GM12878 (cell line): ENCODE data around the gene XRCC2. TPM values are rescaled to one million over a fixed set of nuclear protein-coding genes. Genes with fewer than 3 reads are reported as not detected.
"Not testable (repeated sequence)": the region's sequence is repeated elsewhere in the genome, so short reads cannot be mapped to it uniquely, and the experiment has no call there.

Source experiments
- ATAC-seq: fragments of 200-7000 bp; cut with Tn5 transposase; 3 replicates; pipeline ENCODE4 v1.9.1; 2020; ENCODE audit warnings: mild to moderate bottlenecking, moderate library complexity
- BruUV-seq: library from RNA; stranded (reverse); fragments of 400-500 nt; replicated peaks from 2 replicates; lab custom pipeline; 2021; lab: Mats Ljungman, UMichigan
- CTCF ChIA-PET: fragments of 300-600 bp; sonication (Branson Sonifier 250); formaldehyde crosslinking; extraction: SDS; loops from one replicate; lab custom pipeline; 2021; ENCODE audit warnings: inconsistent platforms; lab: Yijun Ruan, JAX
- POLR2A ChIA-PET: fragments of 350-600 bp; formaldehyde crosslinking; extraction: SDS; loops from one replicate; lab custom pipeline; 2021; ENCODE audit warnings: inconsistent platforms; lab: Charles Lee
- RAD21 ChIA-PET: fragments of 300-600 bp; sonication (Branson Sonifier 250); formaldehyde crosslinking; loops from one replicate; lab custom pipeline; 2023; ENCODE audit warnings: antibody characterized with exemption; ENCODE audit not compliant: unreplicated experiment; lab: Charles Lee
- SMC1A ChIA-PET: fragments of 300-600 bp; sonication (Branson Sonifier 250); formaldehyde crosslinking; loops from one replicate; lab custom pipeline; 2023; ENCODE audit not compliant: unreplicated experiment, uncharacterized antibody; lab: Charles Lee
- DNase-seq: peaks from one replicate; pipeline ENCODE4 v3.0.0-alpha.2; 2011; ENCODE audit warnings: low read depth, low spot score
- FAIRE-seq: peaks from 3 replicates; lab custom pipeline; 2011; peaks lifted over from hg19 to GRCh38; lab: Jason Lieb, UNC
- H2AFZ ChIP-seq: 2 replicates; pipeline ENCODE4 v1.6.0; 2011; ENCODE audit warnings: low read depth, low read length, control low read depth; ENCODE audit not compliant: control insufficient read depth
- H3K27ac ChIP-seq: 2 replicates; pipeline ENCODE4 v1.5.1; 2011; ENCODE audit warnings: control low read depth; ENCODE audit not compliant: control insufficient read depth, insufficient read depth
- H3K27me3 ChIP-seq, 2 experiments: replicated peaks in 1 of 2; 2 replicates each; pipeline versions ENCODE4 v1.6.0 to v1.6.1; 2011; ENCODE audit warnings: low read length in 1 of 2; ENCODE audit not compliant: control insufficient read depth in 2 of 2, insufficient read depth in 2 of 2
- H3K36me3 ChIP-seq, 2 experiments: 2 replicates each; pipeline ENCODE4 v1.5.1; 2011; ENCODE audit warnings: low read length in 1 of 2; ENCODE audit not compliant: control insufficient read depth in 2 of 2, insufficient read depth in 2 of 2
- H3K4me1 ChIP-seq: 2 replicates; pipeline ENCODE4 v1.6.1; 2011; ENCODE audit warnings: mild to moderate bottlenecking, low read length, moderate library complexity, mixed read lengths; ENCODE audit not compliant: control insufficient read depth, insufficient read depth
- H3K4me2 ChIP-seq: 2 replicates; pipeline ENCODE4 v1.6.0; 2011; ENCODE audit warnings: control low read depth; ENCODE audit not compliant: control insufficient read depth, insufficient read depth
- H3K4me3 ChIP-seq: fragments of 200-600 bp; sonication (generic); 2 replicates; pipeline ENCODE4 v1.5.1; 2016
- H3K79me2 ChIP-seq: 2 replicates; pipeline ENCODE4 v1.6.0; 2011; ENCODE audit warnings: low read length; ENCODE audit not compliant: control insufficient read depth, insufficient read depth
- H3K9ac ChIP-seq: 2 replicates; pipeline ENCODE4 v1.8.0; 2011; ENCODE audit warnings: low read length, control low read depth, mixed read lengths; ENCODE audit not compliant: control insufficient read depth, insufficient read depth
- H3K9me3 ChIP-seq: replicated peaks from 3 replicates; pipeline ENCODE4 v1.5.1; 2011; ENCODE audit warnings: mild to moderate bottlenecking, low read length; ENCODE audit not compliant: control insufficient read depth, insufficient read depth
- H4K20me1 ChIP-seq: 2 replicates; pipeline ENCODE4 v1.6.0; 2011; ENCODE audit not compliant: control insufficient read depth, insufficient read depth
- E2F4 ChIP-seq: IDR thresholded peaks from 2 replicates; pipeline ENCODE4 v1.6.1; 2012; ENCODE audit warnings: low read depth, low read length, improper control_type of control experiment
- RUNX3 ChIP-seq: IDR thresholded peaks from 2 replicates; pipeline ENCODE4 v1.6.1; 2012; ENCODE audit warnings: low read length, inconsistent platforms
- SMAD5 ChIP-seq: IDR thresholded peaks from 2 replicates; pipeline ENCODE4 v1.6.1; 2016; ENCODE audit warnings: antibody characterized with exemption, low read depth
- TAF1 ChIP-seq: IDR thresholded peaks from 2 replicates; pipeline ENCODE4 v1.6.1; 2011; ENCODE audit warnings: mild to moderate bottlenecking, low read depth, low read length, borderline replicate concordance
- ZBTB4 ChIP-seq: fragments of 450-650 bp; formaldehyde crosslinking; IDR thresholded peaks from 2 replicates; pipeline ENCODE4 v1.4.0; 2022; ENCODE audit warnings: mild to moderate bottlenecking, moderate library complexity
- ZZZ3 ChIP-seq: IDR thresholded peaks from 2 replicates; pipeline ENCODE4 v1.6.1; 2011; ENCODE audit warnings: low read depth; ENCODE audit not compliant: control insufficient read depth, insufficient read length
- WGBS: methylation state at CpG from one replicate; pipeline ENCODE4 v1.1.6; 2016; ENCODE audit warnings: low lambda C conversion rate; ENCODE audit not compliant: insufficient replicate concordance, insufficient coverage; ENCODE audit errors: missing lambda C conversion rate; 5-methylcytosine and 5-hydroxymethylcytosine counted together
- in situ Hi-C: fragments of 300-500 bp; cut with MboI; formaldehyde crosslinking; loops from 9 replicates; pipeline ENCODE4 v1.14.3; 2018; ENCODE audit warnings: mixed read lengths
- intact Hi-C: fragments of 100-400 bp; cut with micrococcal nuclease; formaldehyde crosslinking; loops from one replicate; pipeline ENCODE4 v1.14.2; 2022; ENCODE audit not compliant: unreplicated experiment
- polyA plus RNA-seq, 11 experiments: library from polyadenylated mRNA; depleted of rRNA in 4 of 11; unstranded in 6 of 11; stranded (reverse) in 5 of 11; fragments of >200 nt; fragmentation: Nextera tagmentation in 4 of 11; fragmentation: Illumina TruSeq in 1 of 11; extraction: Ambion mirVana in 4 of 11; extraction: Trizol in 1 of 11; gene quantifications; 1 replicate in 1 of 11; 2 replicates in 10 of 11; pipeline versions ENCODE4 v1.2.1 to v1.2.3, GENCODE V29; 2011 to 2016; ENCODE audit warnings: inconsistent platforms in 2 of 11, missing spikeins in 2 of 11, low read depth in 1 of 11
- total RNA-seq, 4 experiments: library from RNA; depleted of rRNA in 3 of 4; stranded (reverse); fragments of >200 nt in 3 of 4; fragmentation: Illumina TruSeq in 1 of 4; extraction: Trizol in 1 of 4; gene quantifications; 2 replicates each; pipeline versions ENCODE4 v1.2.1 to v1.2.3, GENCODE V29; 2013 to 2021
- TF ChIP-seq, protein P1 (sequence below): fragments of 450-650 bp; IDR thresholded peaks from 2 replicates; pipeline ENCODE4 v1.6.1; 2016; ENCODE audit warnings: mild to moderate bottlenecking

Gene XRCC2
- total and polyA plus RNA-seq, 10 of the 15 experiments (the other 5 are each of a cell fraction or from before 2014, with no cell fraction given) = 4.8 to 21.4 (median 13.9) TPM

DNA sequence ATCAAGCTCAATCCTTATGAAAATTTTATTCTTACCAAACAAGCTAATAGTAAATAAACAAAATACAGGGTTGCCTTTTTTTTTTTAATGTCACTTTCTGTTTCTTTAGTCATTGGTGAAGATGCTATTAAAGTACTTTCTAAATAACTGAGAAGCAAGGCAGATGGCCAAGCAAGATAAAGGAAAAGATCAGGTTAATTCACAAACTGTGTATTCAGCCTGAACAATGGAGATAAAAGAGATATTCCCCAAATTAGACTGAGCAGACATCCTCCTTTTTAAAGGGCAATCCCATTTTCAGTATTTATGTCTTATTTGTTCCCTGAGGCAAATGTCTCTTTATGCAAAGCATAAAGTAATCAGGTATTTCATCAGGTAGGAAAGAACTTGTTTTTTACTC lies 23.1 kb upstream of the XRCC2 start (continued):
- TF ChIP-seq, protein P1, sequence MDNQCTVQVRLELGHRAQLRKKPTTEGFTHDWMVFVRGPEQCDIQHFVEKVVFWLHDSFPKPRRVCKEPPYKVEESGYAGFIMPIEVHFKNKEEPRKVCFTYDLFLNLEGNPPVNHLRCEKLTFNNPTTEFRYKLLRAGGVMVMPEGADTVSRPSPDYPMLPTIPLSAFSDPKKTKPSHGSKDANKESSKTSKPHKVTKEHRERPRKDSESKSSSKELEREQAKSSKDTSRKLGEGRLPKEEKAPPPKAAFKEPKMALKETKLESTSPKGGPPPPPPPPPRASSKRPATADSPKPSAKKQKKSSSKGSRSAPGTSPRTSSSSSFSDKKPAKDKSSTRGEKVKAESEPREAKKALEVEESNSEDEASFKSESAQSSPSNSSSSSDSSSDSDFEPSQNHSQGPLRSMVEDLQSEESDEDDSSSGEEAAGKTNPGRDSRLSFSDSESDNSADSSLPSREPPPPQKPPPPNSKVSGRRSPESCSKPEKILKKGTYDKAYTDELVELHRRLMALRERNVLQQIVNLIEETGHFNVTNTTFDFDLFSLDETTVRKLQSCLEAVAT = no peak
- TF ChIP-seq RUNX3 = no peak
- TF ChIP-seq ZZZ3 = no peak
- TF ChIP-seq ZBTB4 (CRISPR knock-in tag) = no peak
- TF ChIP-seq E2F4 = no peak
- no peak for TF ChIP-seq TAF1
- no peak for TF ChIP-seq SMAD5

GRCh38 chr7:152697268-152697974 lies 21.5 kb upstream of the XRCC2 start:
- H3K79me2 ChIP-seq, H3K27ac ChIP-seq, H3K9ac ChIP-seq, BruUV-seq, intact Hi-C loops, H3K27me3 ChIP-seq, in situ Hi-C loops, H3K4me1 ChIP-seq, H3K9me3 ChIP-seq, H2AFZ ChIP-seq, H3K4me3 ChIP-seq, DNase-seq, H3K36me3 ChIP-seq, FAIRE-seq, H3K4me2 ChIP-seq, H4K20me1 ChIP-seq, ATAC-seq: not testable (repeated sequence)
- 56% methylated on average over 9 of the region's 12 CpGs for WGBS
- ChIA-PET RAD21 (interaction anchor here (1.0 kb wide), 1 partner anchor 9 kb away, joined by 3 read pairs; no protein-coding TSS in a partner anchor), POLR2A (interaction anchor here (0.6 kb wide), 1 partner anchor 22 kb away, joined by 6 read pairs; no protein-coding TSS in a partner anchor), SMC1A (interaction anchor here (1.1 kb wide), 1 partner anchor 362 kb away, joined by 3 read pairs; no protein-coding TSS in a partner anchor), CTCF (interaction anchor here (0.6 to 1.7 kb wide), 2 partner anchors 9 to 12 kb away, joined by 3 to 7 read pairs; no protein-coding TSS in a partner anchor)

- WGBS = 71% methylated on average over 2 of the region's 2 CpGs
These were observed 16.3 kb upstream of the XRCC2 start for GRCh38 chr7:152692196-152692595.

More at GRCh38 chr7:152692196-152692595, 16.3 kb upstream of the XRCC2 start:
- H3K4me1 ChIP-seq, intact Hi-C loops, H4K20me1 ChIP-seq, H3K4me3 ChIP-seq, BruUV-seq, RAD21 ChIA-PET, H3K27ac ChIP-seq, H3K9me3 ChIP-seq, H3K27me3 ChIP-seq, ATAC-seq, DNase-seq, H3K79me2 ChIP-seq, H3K4me2 ChIP-seq, H3K9ac ChIP-seq, H3K36me3 ChIP-seq, H2AFZ ChIP-seq, in situ Hi-C loops, CTCF ChIA-PET, FAIRE-seq, POLR2A ChIA-PET: not testable (repeated sequence)
- SMC1A ChIA-PET = interaction anchor here (1.7 kb wide), 1 partner anchor 14 kb away, joined by 5 read pairs; no protein-coding TSS in a partner anchor
